Activated naive CD4-positive, alpha-beta T cell treated with anti-CD3 and anti-CD28 coated beads, Interleukin-2, amount 50 U/mL, for 72 hours (primary cell): ENCODE results near the gene GPRC5B. TPM values are rescaled to one million over a fixed set of nuclear protein-coding genes. Genes with fewer than 3 reads are reported as not detected.

Experiments
- ATAC-seq, 2 donors: fragments of 150-1000 bp; cut with Tn5 transposase; 2 replicates each; pipeline ENCODE4 v1.10.0; 2021; ENCODE audit warnings: mild to moderate bottlenecking in 2 of 2, moderate library complexity in 2 of 2
- DNase-seq, 2 donors: peaks; one replicate each; pipeline ENCODE4 v3.0.0; 2021 to 2022; ENCODE audit warnings: low spot score in 2 of 2
- H3K27ac Mint-ChIP-seq, 2 donors: one replicate each; pipeline ENCODE4 v1.8.0; 2022; ENCODE audit warnings: mild to moderate bottlenecking in 2 of 2, mixed read lengths in 2 of 2
- H3K36me3 Mint-ChIP-seq, 2 donors: one replicate each; pipeline ENCODE4 v1.8.0; 2022; ENCODE audit warnings: mixed read lengths in 2 of 2
- H3K9me3 Mint-ChIP-seq, 2 donors: one replicate each; pipeline ENCODE4 v1.8.0; 2022; ENCODE audit warnings: mixed read lengths in 2 of 2
- total RNA-seq, 2 donors: library from RNA; stranded (reverse); gene quantifications; one replicate each; pipeline ENCODE4 v1.2.3, GENCODE V29; 2022

GPRC5B gene
- total RNA-seq, 2 donors from 2014 or later, result 0.37 to 0.59 TPM

DNA sequence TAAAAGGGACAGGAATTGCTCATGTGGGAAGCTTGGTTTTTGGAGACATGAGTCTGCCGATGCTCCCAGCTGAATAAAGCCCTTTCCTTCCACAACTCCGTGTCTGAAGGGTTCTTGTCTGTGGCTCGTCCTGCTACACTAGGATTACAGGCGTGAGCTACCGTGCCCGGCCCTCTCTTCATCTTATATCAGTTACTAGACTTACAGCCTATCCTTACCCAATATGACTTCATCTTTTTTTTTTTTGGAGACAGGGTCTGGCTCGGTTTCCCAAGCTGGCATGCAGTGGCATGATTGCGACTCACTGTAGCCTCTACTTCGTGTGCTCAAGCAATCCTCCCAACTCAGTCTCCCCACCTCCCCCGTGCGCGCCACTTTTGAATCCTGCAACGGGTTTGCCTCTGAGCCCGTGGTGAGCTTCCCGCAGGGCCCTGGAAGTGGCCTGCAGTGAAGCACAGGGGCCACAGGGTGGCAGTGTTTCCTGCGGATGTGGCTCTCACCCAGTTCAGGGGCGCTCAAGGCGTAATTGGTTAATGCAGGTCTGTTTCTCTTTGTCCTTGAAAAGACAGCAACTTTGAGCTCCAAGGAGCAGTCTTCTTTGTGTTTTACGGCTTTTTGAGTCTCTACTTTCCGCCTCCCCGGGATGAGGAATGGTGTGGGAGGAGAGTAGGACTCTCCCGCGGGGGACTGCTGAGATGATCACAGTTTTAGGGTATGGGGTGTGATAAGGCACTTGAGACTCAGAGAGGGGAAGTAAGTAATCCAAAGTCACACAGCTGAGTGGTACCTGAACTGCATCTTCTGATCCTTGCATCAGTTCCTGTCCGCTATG is 22.7 kb upstream of the GPRC5B start:
- no peaks in the 10 kb centered on the region for H3K9me3 Mint-ChIP-seq
- peak; percentile 68 to 81 for DNase-seq
- no peaks in the 10 kb centered on the region for H3K36me3 Mint-ChIP-seq
- no peak overlapping the region for H3K27ac Mint-ChIP-seq
- peak; percentile 89 to 97 for ATAC-seq

DNA sequence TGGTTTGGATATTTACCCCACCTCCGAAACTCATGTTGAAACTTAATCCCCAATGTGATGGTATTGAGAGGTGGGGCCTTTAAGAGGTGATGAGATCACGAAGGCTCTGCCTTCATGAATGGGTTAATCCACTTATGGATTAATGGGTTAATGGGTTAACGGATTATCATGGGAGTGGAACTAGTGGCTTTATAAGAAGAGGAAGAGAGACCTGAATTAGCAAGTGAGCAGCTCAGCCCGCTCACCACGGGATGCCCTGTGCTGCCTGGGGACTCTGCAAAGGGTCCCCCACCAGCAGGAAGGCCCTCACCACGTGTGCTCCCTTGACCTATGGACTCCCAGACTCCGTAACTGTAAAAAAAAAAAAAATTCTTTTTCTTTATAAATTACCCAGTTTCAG is 16.5 kb upstream of the GPRC5B start:
- no peaks in the 10 kb centered on the region for H3K36me3 Mint-ChIP-seq
- no peak overlapping the region for H3K27ac Mint-ChIP-seq
- ATAC-seq (no peak), DNase-seq (no peak)
- H3K9me3 Mint-ChIP-seq, result no peaks in the 10 kb centered on the region

DNA sequence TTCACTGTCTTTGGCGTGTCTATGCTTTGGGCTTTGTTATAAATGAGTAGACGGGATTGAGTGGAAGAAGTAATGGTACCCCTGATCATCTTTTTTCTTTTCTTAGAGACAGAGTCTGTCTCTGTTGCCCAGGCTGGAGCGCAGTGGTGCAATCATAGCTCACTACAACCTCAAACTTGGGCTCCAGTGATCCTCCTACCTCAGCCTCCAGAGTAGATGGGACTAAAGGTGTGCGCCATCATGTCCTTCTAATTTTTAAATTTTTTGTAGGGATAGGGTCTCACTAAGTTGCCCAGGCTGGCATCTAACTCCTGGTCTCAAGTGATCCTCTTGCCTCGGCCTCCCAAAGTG is 14.9 kb upstream of the GPRC5B start:
- DNase-seq (no peak), ATAC-seq (no peak)
- Mint-ChIP-seq H3K27ac (no peak overlapping the region), H3K9me3 (no peaks in the 10 kb centered on the region), H3K36me3 (no peaks in the 10 kb centered on the region)

DNA sequence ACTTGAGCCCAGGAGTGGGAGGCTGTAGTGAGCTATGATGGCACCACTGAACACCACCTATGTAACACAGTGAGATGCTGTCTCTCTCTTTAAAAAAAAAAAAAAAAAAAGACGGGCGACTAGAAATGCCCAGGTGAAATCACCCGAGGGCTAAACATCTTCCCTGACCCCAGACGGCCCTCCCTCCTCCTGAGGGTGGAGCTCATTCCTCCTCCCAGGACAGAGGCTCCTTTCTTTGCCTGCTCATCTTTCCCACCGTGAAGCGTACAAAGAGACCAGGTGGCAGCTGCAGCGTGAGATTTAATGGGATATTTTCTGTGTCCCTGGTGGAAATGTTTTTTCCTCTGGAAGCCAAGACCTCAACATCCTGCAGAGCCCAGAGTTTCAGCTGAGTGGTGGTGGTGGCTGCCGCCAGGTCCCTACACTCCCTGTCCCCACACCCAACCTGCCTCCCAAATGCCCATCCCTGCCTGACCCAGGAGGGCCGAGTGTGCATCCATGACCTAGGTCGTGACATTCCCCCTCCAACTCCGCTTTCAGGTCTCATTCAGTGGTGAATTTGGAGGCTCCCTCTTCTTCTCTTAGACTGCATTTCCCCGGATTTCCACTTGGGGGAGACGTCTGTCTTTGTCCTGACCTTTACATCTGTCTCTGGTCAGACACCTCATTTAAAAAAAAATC is 14.4 kb upstream of the GPRC5B start:
- Mint-ChIP-seq H3K36me3 (no peaks in the 10 kb centered on the region), H3K27ac (no peak overlapping the region), H3K9me3 (no peaks in the 10 kb centered on the region)
- ATAC-seq, result peak; percentile 59 to 63
- DNase-seq, result peak in 1 of 2 donors; percentile 60

DNA sequence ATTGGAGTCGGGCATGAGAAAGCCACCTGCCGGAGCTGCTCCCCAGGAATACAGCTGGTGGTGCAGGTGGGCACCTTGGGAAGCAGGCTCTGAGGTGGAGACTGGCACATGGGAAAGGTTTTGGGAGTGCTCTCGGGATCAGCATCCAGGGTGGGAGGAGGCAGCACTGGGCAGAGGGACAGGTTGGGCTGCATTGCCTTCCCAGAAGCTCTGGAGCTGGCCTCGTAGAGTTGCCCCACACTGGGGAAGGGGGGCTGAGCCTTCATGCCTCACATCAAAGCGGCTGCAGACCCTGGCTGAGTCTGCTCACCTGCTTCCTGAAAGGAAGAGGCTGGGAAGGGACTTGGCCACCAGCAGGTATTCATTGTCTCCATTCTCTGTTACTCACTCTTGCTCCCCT is 13.5 kb upstream of the GPRC5B start:
- no peaks in the 10 kb centered on the region for H3K36me3 Mint-ChIP-seq
- H3K27ac Mint-ChIP-seq, result no peak overlapping the region
- DNase-seq (no peak), ATAC-seq (no peak)
- no peaks in the 10 kb centered on the region for H3K9me3 Mint-ChIP-seq

DNA sequence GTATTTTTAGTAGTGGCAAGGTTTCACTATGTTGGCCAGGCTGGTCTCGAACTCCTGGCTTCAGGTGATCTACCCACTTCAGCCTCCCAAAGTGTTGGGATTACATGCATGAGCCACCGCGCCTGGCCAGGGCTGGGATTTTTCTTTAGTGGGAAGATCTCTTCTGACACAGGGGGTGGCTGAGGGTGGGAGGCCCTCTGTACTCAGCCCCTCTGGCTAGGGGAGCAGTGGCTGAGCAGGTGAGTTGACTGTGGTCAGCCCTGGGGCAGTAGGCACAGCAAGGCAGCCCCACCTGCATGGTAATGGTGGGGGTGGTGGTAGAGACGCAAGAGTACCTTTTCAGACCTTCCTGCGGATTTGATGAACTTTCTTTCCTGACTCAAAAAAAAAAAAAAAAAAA is 12.3 kb upstream of the GPRC5B start:
- Mint-ChIP-seq H3K9me3 (no peaks in the 10 kb centered on the region), H3K27ac (no peak overlapping the region), H3K36me3 (no peaks in the 10 kb centered on the region)
- no peak for DNase-seq
- ATAC-seq, result no peak

DNA sequence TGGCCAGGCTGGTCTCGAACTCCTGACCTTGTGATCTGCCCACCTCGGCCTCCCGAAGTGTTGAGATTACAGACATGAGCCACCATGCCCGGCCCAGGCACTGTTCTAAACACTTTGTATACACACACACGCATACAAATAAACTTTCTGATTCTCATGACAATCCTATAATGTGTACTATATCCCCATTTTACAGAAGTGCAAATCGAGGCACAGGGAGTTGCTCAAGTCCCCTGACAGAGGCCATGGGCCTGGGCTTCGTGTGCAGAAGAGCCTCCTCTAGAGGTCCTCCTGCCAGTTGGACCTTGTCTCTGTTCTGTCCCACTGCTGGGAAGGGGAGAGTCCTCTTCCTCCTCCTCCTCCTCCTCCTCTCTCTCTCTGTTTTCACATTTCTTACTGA is 9.9 kb upstream of the GPRC5B start:
- Mint-ChIP-seq H3K36me3 (no peaks in the 10 kb centered on the region), H3K27ac (no peak overlapping the region), H3K9me3 (no peaks in the 10 kb centered on the region)
- no peak for ATAC-seq
- no peak for DNase-seq

DNA sequence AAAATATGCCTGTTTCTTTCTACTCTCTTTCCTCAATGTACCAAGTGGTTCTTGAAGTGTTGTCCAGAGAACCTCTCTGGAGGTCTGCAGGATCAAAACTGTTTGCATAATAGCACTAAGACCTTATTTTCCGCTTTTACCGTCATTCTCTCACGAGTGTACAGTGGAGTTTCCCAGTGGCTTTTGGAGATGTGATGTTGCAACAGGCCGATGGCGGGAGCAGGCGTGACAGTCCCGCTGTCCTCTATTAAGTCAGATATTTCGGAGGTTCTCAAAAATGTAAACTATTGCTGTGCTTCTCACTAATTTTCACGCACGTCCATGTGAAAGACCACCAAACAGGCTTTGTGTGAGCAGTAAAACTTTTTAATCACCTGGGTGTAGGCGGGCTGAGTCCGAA is 8.3 kb upstream of the GPRC5B start:
- Mint-ChIP-seq H3K27ac (no peak overlapping the region), H3K9me3 (no peaks in the 10 kb centered on the region), H3K36me3 (no peaks in the 10 kb centered on the region)
- ATAC-seq (no peak), DNase-seq (no peak)

DNA sequence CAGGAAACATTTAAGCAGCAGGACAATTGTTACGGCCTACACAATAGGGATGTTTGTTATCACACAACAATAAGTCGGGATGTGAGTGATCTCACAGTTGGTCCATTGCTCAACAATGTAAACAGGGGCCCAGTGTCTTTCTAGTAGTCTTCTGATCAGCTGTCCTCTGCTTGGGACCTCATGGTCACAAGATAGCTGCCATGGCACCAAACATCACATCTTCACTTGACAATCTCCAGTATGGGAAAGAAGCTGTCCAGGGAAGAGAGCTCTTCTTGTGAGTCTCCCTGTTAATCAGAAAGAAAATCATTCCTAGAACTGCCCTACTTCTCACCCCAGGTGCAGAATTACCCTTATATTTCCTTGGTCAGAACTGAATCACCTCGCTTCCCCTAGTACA is 6.3 kb upstream of the GPRC5B start:
- DNase-seq (no peak), ATAC-seq (no peak)
- Mint-ChIP-seq H3K9me3 (no peaks in the 10 kb centered on the region), H3K36me3 (no peaks in the 10 kb centered on the region), H3K27ac (no peak overlapping the region)

DNA sequence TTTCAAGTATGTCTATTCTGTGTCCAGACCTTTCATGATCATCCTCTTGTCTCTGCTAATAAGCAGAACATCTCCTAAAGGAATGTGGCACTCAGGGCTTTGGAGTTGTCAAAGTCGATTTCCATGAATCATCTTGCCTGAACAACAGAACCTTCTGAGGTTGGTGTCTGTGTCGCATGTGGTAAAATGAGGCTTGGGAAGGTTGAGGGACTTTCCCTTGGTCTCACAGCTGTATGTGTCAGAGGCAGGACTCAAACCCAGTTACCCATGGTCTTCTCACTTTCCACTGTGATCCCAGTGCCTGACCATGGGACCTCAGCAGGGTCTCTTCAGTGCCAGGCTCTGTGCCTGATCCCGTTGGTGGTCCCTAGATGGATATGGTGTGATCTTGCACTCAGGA is 4.2 kb upstream of the GPRC5B start:
- H3K9me3 Mint-ChIP-seq, result no peaks in the 10 kb centered on the region

DNA sequence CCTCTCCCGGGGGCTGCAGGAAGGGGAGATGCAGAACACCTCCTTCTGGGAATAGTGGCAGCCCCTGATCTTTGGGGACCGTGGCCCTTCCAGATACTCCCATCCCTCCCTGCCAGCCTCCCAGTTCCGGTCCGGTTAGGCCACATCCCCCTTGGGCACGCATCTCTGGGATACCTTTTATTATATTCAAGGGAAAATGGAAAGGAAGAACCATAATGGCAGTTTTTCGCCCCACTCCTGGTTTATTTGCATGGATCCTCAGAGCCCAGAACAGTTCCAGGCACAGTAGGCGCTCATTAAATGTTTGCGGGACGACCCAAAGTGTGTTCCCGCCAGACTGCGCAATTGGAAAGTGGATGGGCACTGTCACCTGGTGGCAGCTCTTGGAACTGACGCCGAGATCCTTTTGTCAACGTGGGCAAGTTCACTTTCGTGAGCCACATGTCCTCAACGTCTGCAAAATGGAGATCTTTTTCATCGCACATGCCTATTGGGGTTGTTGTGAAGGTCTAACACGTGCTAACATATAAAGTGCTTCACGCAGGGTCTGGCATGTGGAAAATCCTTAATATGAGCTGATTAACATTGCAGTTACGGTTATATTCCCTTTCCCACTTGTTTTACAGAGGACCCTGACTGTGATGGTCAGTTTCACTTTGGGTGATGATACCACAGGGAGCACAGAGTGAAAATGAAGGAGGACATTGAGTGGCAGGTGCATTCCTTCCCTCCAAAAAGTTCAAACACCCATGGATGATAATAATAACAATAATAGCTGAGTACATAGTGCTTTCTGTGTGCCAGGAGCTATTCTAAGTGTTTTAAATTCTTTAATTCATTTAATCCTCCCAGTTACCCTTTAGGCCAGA is 1.7 kb upstream of the GPRC5B start:
- DNase-seq, result peak; percentile 73 to 87
- ATAC-seq, result peak; percentile 55 to 68
- Mint-ChIP-seq H3K9me3 (no peaks in the 10 kb centered on the region), H3K27ac (peak overlapping the region in 1 of 2 donors; percentile 30), H3K36me3 (no peaks in the 10 kb centered on the region)

More for the DNA sequence above, 4.2 kb upstream of the GPRC5B start:
- H3K27ac Mint-ChIP-seq, result no peak overlapping the region
- DNase-seq (no peak), ATAC-seq (peak in 1 of 2 donors; percentile 72)
- no peaks in the 10 kb centered on the region for H3K36me3 Mint-ChIP-seq

DNA sequence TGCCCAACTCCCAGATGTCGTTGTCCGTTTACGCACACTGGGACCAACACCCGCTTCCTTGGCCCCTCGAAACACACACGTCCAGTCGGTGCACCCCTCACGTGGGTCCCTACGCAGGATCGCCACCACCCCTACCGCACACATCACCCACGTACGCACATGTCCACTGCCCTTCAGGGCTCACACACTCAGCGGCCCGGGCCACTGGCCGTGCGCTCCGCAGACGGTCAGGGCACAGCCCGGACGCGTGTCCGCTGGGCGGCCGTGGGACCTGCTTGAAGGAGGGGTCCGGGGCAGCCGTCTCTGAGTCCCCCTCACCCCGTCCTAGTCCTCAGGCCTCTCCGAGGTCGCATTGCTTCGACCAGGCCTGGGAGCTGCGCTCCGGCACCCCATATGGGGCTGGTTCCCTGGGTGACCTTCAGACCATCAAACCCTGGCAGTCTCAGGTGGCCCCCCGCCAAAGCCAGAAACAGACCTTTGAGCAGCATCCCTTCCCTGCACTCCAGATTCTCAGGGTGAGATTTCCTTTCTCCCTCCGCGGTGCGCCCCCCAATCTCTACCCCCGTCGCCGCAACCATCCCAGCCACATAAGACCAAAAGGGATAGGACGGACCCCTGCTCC is 914 bp upstream of the GPRC5B start:
- H3K36me3 Mint-ChIP-seq, result no peaks in the 10 kb centered on the region
- H3K9me3 Mint-ChIP-seq, result no peaks in the 10 kb centered on the region
- DNase-seq (no peak), ATAC-seq (peak; percentile 10 to 11)
- H3K27ac Mint-ChIP-seq, result no peak overlapping the region

DNA sequence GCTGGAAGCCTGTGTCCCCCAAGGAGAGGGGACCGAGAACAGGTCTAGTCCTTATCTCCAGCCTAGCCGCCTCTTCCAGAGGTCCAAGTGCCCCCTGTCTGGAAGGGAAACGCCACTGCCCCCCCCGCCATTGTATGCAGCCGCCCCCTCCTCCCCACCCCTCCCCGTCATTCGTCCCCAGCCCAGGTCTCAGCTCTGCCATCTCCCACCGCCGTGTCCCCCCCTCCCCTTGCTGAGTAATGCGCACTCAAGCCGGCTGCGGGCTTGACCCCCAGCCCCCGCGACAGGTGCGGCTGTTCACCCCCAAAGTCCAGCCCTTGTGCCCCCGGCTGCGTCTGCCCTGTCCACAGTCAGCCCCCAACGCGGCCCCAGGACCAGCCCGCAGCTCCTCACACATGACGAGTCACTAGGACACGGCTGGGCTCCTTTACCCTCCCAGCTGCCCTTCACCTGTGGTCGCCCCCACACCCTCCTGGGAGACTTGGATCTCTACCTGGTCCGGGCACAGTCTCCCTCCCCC is 622 bp downstream of the GPRC5B start:
- no peak overlapping the region for H3K27ac Mint-ChIP-seq
- DNase-seq (no peak), ATAC-seq (no peak)
- H3K9me3 Mint-ChIP-seq, result no peaks in the 10 kb centered on the region
- no peaks in the 10 kb centered on the region for H3K36me3 Mint-ChIP-seq

DNA sequence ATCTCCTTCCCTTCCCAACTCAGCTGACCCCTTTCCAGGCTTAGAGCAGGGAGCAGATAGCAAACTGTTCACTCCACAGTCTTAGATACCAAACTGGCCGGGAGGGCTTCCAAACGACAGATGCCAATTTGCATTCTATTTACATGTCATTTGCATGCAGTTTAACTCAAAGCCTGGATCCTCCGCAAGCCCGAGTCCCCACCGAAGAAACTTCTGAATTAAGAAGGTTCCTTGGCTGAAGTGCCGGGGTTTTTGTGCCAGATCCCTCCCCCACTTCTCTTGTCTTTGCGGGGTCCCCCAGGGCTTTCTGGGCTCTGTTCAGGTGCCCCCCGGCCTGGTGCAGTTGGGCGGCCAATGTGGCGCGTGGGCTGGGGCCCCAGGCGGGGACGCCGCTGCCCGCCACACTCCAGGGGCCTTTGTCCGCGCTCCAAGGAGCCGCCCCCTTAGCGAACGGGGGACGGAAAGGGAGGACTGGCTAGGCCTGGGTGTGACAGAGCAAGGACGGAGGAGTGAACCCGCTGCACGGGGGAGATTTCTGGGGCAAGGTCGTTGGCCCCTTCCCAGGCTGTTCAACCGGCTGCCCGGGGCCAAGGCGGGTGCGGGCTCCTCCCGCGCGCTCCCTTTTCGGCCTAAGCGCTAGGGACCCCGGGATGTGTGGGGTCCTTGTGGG is 1.2 kb downstream of the GPRC5B start:
- ATAC-seq (no peak), DNase-seq (no peak)
- H3K36me3 Mint-ChIP-seq, result no peaks in the 10 kb centered on the region
- no peaks in the 10 kb centered on the region for H3K9me3 Mint-ChIP-seq
- H3K27ac Mint-ChIP-seq, result no peak overlapping the region

DNA sequence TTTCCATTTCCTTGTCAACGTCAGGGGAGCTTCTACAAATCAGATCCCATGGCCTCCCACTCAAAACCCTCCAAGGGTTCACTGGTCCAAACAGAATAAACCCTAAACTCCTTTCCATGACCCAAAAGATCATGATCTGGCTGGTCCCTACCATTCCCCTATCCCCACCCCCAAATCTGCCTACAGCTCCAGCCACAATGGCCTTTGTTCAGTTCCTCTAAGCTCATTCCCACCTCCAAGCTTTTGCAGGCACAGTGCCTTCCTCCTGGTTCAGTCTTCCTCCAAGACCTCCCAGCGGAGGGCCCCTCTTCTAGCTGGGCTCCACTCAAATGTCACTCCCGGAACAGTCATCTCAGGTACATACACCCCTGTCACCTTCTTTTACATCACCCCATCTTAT is 2.0 kb downstream of the GPRC5B start:
- ATAC-seq, result no peak
- H3K36me3 Mint-ChIP-seq, result no peaks in the 10 kb centered on the region

DNA sequence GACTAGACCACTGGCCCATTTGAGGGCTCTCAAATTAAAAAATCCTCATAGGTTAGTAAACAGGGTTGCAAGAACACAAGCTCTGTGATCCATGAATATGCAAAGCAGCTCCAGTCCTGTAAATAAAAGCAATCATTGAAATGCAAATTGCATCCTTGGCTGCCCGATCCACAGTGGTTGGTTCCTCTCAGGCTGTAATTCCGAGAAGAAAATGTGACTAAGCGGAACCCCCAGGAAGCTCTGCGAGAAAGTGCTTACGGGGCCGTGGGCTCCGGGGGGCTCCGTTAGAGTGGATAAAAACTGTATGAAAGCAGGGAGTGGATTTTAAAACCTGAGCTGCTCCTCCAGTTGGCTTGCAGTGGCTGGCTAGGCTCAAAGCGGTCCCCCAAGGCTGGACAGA is 2.5 kb downstream of the GPRC5B start:
- DNase-seq, result no peak
- Mint-ChIP-seq H3K27ac (no peak overlapping the region), H3K36me3 (no peaks in the 10 kb centered on the region), H3K9me3 (no peaks in the 10 kb centered on the region)
- no peak for ATAC-seq

More for the DNA sequence above, 2.0 kb downstream of the GPRC5B start:
- Mint-ChIP-seq H3K27ac (no peak overlapping the region), H3K9me3 (no peaks in the 10 kb centered on the region)
- DNase-seq, result no peak
